GM12878 (cell line): Measurements from ENCODE around the gene NUP62. TPM values are rescaled to one million over a fixed set of nuclear protein-coding genes. Genes with fewer than 3 reads are reported as not detected.

Source experiments
- ATAC-seq: fragments of 200-7000 bp; cut with Tn5 transposase; 3 replicates; pipeline ENCODE4 v1.9.1; 2020; ENCODE audit warnings: mild to moderate bottlenecking, moderate library complexity
- BruUV-seq: library from RNA; stranded (reverse); fragments of 400-500 nt; replicated peaks from 2 replicates; lab custom pipeline; 2021; lab: Mats Ljungman, UMichigan
- CTCF ChIA-PET: fragments of 300-600 bp; sonication (Branson Sonifier 250); formaldehyde crosslinking; extraction: SDS; loops from one replicate; lab custom pipeline; 2021; ENCODE audit warnings: inconsistent platforms; lab: Yijun Ruan, JAX
- POLR2A ChIA-PET: fragments of 350-600 bp; formaldehyde crosslinking; extraction: SDS; loops from one replicate; lab custom pipeline; 2021; ENCODE audit warnings: inconsistent platforms; lab: Charles Lee
- RAD21 ChIA-PET: fragments of 300-600 bp; sonication (Branson Sonifier 250); formaldehyde crosslinking; loops from one replicate; lab custom pipeline; 2023; ENCODE audit warnings: antibody characterized with exemption; ENCODE audit not compliant: unreplicated experiment; lab: Charles Lee
- SMC1A ChIA-PET: fragments of 300-600 bp; sonication (Branson Sonifier 250); formaldehyde crosslinking; loops from one replicate; lab custom pipeline; 2023; ENCODE audit not compliant: unreplicated experiment, uncharacterized antibody; lab: Charles Lee
- DNase-seq: peaks from one replicate; pipeline ENCODE4 v3.0.0-alpha.2; 2011; ENCODE audit warnings: low read depth, low spot score
- FAIRE-seq: peaks from 3 replicates; lab custom pipeline; 2011; peaks lifted over from hg19 to GRCh38; lab: Jason Lieb, UNC
- H2AFZ ChIP-seq: 2 replicates; pipeline ENCODE4 v1.6.0; 2011; ENCODE audit warnings: low read depth, low read length, control low read depth; ENCODE audit not compliant: control insufficient read depth
- H3K27ac ChIP-seq: 2 replicates; pipeline ENCODE4 v1.5.1; 2011; ENCODE audit warnings: control low read depth; ENCODE audit not compliant: control insufficient read depth, insufficient read depth
- H3K27me3 ChIP-seq, 2 experiments: replicated peaks in 1 of 2; 2 replicates each; pipeline versions ENCODE4 v1.6.0 to v1.6.1; 2011; ENCODE audit warnings: low read length in 1 of 2; ENCODE audit not compliant: control insufficient read depth in 2 of 2, insufficient read depth in 2 of 2
- H3K36me3 ChIP-seq, 2 experiments: 2 replicates each; pipeline ENCODE4 v1.5.1; 2011; ENCODE audit warnings: low read length in 1 of 2; ENCODE audit not compliant: control insufficient read depth in 2 of 2, insufficient read depth in 2 of 2
- H3K4me1 ChIP-seq: 2 replicates; pipeline ENCODE4 v1.6.1; 2011; ENCODE audit warnings: mild to moderate bottlenecking, low read length, moderate library complexity, mixed read lengths; ENCODE audit not compliant: control insufficient read depth, insufficient read depth
- H3K4me2 ChIP-seq: 2 replicates; pipeline ENCODE4 v1.6.0; 2011; ENCODE audit warnings: control low read depth; ENCODE audit not compliant: control insufficient read depth, insufficient read depth
- H3K4me3 ChIP-seq: fragments of 200-600 bp; sonication (generic); 2 replicates; pipeline ENCODE4 v1.5.1; 2016
- H3K79me2 ChIP-seq: 2 replicates; pipeline ENCODE4 v1.6.0; 2011; ENCODE audit warnings: low read length; ENCODE audit not compliant: control insufficient read depth, insufficient read depth
- H3K9ac ChIP-seq: 2 replicates; pipeline ENCODE4 v1.8.0; 2011; ENCODE audit warnings: low read length, control low read depth, mixed read lengths; ENCODE audit not compliant: control insufficient read depth, insufficient read depth
- H3K9me3 ChIP-seq: replicated peaks from 3 replicates; pipeline ENCODE4 v1.5.1; 2011; ENCODE audit warnings: mild to moderate bottlenecking, low read length; ENCODE audit not compliant: control insufficient read depth, insufficient read depth
- H4K20me1 ChIP-seq: 2 replicates; pipeline ENCODE4 v1.6.0; 2011; ENCODE audit not compliant: control insufficient read depth, insufficient read depth
- BACH1 ChIP-seq: fragments of 450-650 bp; IDR thresholded peaks from 2 replicates; pipeline ENCODE4 v1.6.1; 2017; ENCODE audit warnings: mild to moderate bottlenecking, borderline replicate concordance
- BCL3 ChIP-seq: IDR thresholded peaks from 2 replicates; pipeline ENCODE4 v1.6.1; 2011; ENCODE audit warnings: borderline replicate concordance, low read depth, mild to moderate bottlenecking, moderate library complexity, low read length; ENCODE audit not compliant: insufficient read depth, poor library complexity, severe bottlenecking
- CHD4 ChIP-seq: fragments of 200-600 bp; sonication (generic); IDR thresholded peaks from 2 replicates; pipeline ENCODE4 v1.6.1; 2016; ENCODE audit warnings: mild to moderate bottlenecking
- FOXK2 ChIP-seq: fragments of 450-650 bp; IDR thresholded peaks from 2 replicates; pipeline ENCODE4 v1.6.1; 2017; ENCODE audit warnings: mild to moderate bottlenecking, moderate library complexity
- HCFC1 ChIP-seq: fragments of 150-350 bp; IDR thresholded peaks from 2 replicates; pipeline ENCODE4 v1.6.1; 2014; ENCODE audit warnings: low read length
- IRF4 ChIP-seq: IDR thresholded peaks from 2 replicates; pipeline ENCODE4 v1.6.1; 2011; ENCODE audit warnings: low read depth, low read length
- NFYA ChIP-seq: IDR thresholded peaks from 2 replicates; pipeline ENCODE4 v1.6.1; 2011; ENCODE audit warnings: low read depth, mild to moderate bottlenecking, low read length, improper control_type of control experiment, borderline replicate concordance
- NR2F1 ChIP-seq: fragments of 450-650 bp; conservative IDR thresholded peaks from 2 replicates; pipeline ENCODE4 v1.6.1; 2017; ENCODE audit warnings: mild to moderate bottlenecking
- PML ChIP-seq: IDR thresholded peaks from 2 replicates; pipeline ENCODE4 v1.6.1; 2012; ENCODE audit warnings: low read length, inconsistent platforms
- POLR2A ChIP-seq: IDR thresholded peaks from 2 replicates; pipeline ENCODE4 v1.6.1; 2011; ENCODE audit warnings: low read depth, mild to moderate bottlenecking, low read length
- POLR2AphosphoS5 ChIP-seq: IDR thresholded peaks from 2 replicates; pipeline ENCODE4 v1.6.1; 2011; ENCODE audit warnings: mild to moderate bottlenecking, low read length, inconsistent platforms
- RFX5 ChIP-seq: IDR thresholded peaks from 2 replicates; pipeline ENCODE4 v1.6.1; 2011; ENCODE audit warnings: low read depth, low read length, improper control_type of control experiment
- ZBTB11 ChIP-seq: fragments of 450-650 bp; formaldehyde crosslinking; IDR thresholded peaks from 2 replicates; pipeline ENCODE4 v1.5.0; 2022; ENCODE audit warnings: mild to moderate bottlenecking, missing genetic modification characterization
- WGBS: methylation state at CpG from one replicate; pipeline ENCODE4 v1.1.6; 2016; ENCODE audit warnings: low lambda C conversion rate; ENCODE audit not compliant: insufficient replicate concordance, insufficient coverage; ENCODE audit errors: missing lambda C conversion rate; 5-methylcytosine and 5-hydroxymethylcytosine counted together
- in situ Hi-C: fragments of 300-500 bp; cut with MboI; formaldehyde crosslinking; loops from 9 replicates; pipeline ENCODE4 v1.14.3; 2018; ENCODE audit warnings: mixed read lengths
- intact Hi-C: fragments of 100-400 bp; cut with micrococcal nuclease; formaldehyde crosslinking; loops from one replicate; pipeline ENCODE4 v1.14.2; 2022; ENCODE audit not compliant: unreplicated experiment
- polyA plus RNA-seq, 11 experiments: library from polyadenylated mRNA; depleted of rRNA in 4 of 11; unstranded in 6 of 11; stranded (reverse) in 5 of 11; fragments of >200 nt; fragmentation: Nextera tagmentation in 4 of 11; fragmentation: Illumina TruSeq in 1 of 11; extraction: Ambion mirVana in 4 of 11; extraction: Trizol in 1 of 11; gene quantifications; 1 replicate in 1 of 11; 2 replicates in 10 of 11; pipeline versions ENCODE4 v1.2.1 to v1.2.3, GENCODE V29; 2011 to 2016; ENCODE audit warnings: inconsistent platforms in 2 of 11, missing spikeins in 2 of 11, low read depth in 1 of 11
- total RNA-seq, 4 experiments: library from RNA; depleted of rRNA in 3 of 4; stranded (reverse); fragments of >200 nt in 3 of 4; fragmentation: Illumina TruSeq in 1 of 4; extraction: Trizol in 1 of 4; gene quantifications; 2 replicates each; pipeline versions ENCODE4 v1.2.1 to v1.2.3, GENCODE V29; 2013 to 2021

The NUP62 gene
- total and polyA plus RNA-seq, 10 of the 15 experiments (the other 5 are each of a cell fraction or from before 2014, with no cell fraction given): 19.5 to 110 (median 66.9) TPM

DNA sequence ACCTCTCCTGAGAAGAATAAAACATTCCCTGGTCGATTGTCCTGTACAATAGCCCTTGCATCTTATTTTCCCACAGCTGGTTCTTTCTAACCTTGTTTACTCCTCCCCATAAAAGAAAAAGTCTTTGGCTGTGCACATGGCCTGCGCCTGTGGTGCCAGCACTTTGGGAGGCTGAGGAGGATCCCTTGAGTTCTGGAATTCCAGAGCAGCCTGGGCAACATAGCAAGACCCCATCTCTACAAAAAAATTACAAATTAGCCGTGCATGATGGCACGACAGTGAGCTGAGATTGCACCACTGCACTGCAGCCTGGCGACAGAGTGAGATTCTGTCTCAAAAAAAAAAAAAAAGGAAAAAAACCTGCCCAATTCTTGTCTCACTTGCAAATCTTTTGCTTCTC, 7.2 kb upstream of the NUP62 start:
- in situ Hi-C loops (loop anchor here (5.0 to 10.0 kb wide), 2 partner anchors 46 to 198 kb away; no protein-coding TSS in a partner anchor), intact Hi-C loops (no loop called here)
- no peaks in the 10 kb centered on the region for H3K27me3 ChIP-seq
- no peak overlapping the region for H3K4me2 ChIP-seq
- ATAC-seq (no peak), DNase-seq (no peak), FAIRE-seq (no peak)
- H3K36me3 ChIP-seq: peaks cover 4% of the 10 kb centered on the region in 2 experiments; a peak in 3 of 4 replicates
- POLR2A ChIA-PET: no interaction called here
- H3K4me3 ChIP-seq: no peak overlapping the region
- BruUV-seq: no TSS peak
- H2AFZ ChIP-seq: no peak overlapping the region
- no peaks in the 10 kb centered on the region; the same call in 1 of the 2 replicates for H3K4me1 ChIP-seq
- SMC1A ChIA-PET: no interaction called here
- H3K9me3 ChIP-seq: no peaks in the 10 kb centered on the region
- H3K79me2 ChIP-seq: peaks cover 5% of the 10 kb centered on the region
- RAD21 ChIA-PET: no interaction called here
- H3K9ac ChIP-seq: no peak overlapping the region
- TF ChIP-seq CHD4 (no peak), POLR2A (peak; percentile 19; the same call in 1 of the 2 replicates)
- WGBS: 39% methylated on average over 5 of the region's 5 CpGs
- no peaks in the 10 kb centered on the region for H4K20me1 ChIP-seq
- no peak overlapping the region for H3K27ac ChIP-seq
- CTCF ChIA-PET: interaction anchor here (5.0 kb wide), 1 partner anchor 199 kb away, joined by 23 read pairs; no protein-coding TSS in a partner anchor

GRCh38 chr19:49933643-49934042, 4.3 kb upstream of the NUP62 start:
- ChIA-PET POLR2A (interaction anchor here (0.8 to 1.5 kb wide), 2 partner anchors 14 to 22 kb away, joined by 3 to 5 read pairs; no protein-coding TSS in a partner anchor), RAD21 (interaction anchor here (0.8 kb wide), 1 partner anchor 64 kb away, joined by 3 read pairs; no protein-coding TSS in a partner anchor), CTCF (interaction anchor here (0.6 to 1.5 kb wide), 3 partner anchors 46 to 50 kb away, joined by 3 to 4 read pairs (median 3); no protein-coding TSS in a partner anchor), SMC1A (interaction anchor here (1.2 kb wide), 1 partner anchor 22 kb away, joined by 3 read pairs; no protein-coding TSS in a partner anchor)
- ATAC-seq (no peak), FAIRE-seq (no peak), DNase-seq (no peak)
- H3K9me3 ChIP-seq: no peaks in the 10 kb centered on the region
- H3K4me3 ChIP-seq: no peak overlapping the region
- no peak overlapping the region for H3K9ac ChIP-seq
- intact Hi-C loops (no loop called here), in situ Hi-C loops (loop anchor here (10.0 kb wide), 1 partner anchor 201 kb away; no protein-coding TSS in a partner anchor)
- H3K27ac ChIP-seq: no peak overlapping the region
- BruUV-seq: no TSS peak
- H3K27me3 ChIP-seq: no peaks in the 10 kb centered on the region
- H3K4me2 ChIP-seq: no peak overlapping the region
- H3K36me3 ChIP-seq: peaks cover 6 to 9% of the 10 kb centered on the region in 2 experiments; a peak in 3 of 4 replicates
- WGBS: 87% methylated on average over 8 of the region's 8 CpGs
- no peak overlapping the region for H2AFZ ChIP-seq
- peaks cover 32% of the 10 kb centered on the region for H3K79me2 ChIP-seq
- H4K20me1 ChIP-seq: no peaks in the 10 kb centered on the region
- peaks cover 4% of the 10 kb centered on the region for H3K4me1 ChIP-seq
- no peak for TF ChIP-seq RFX5
- no peak for TF ChIP-seq FOXK2
- TF ChIP-seq POLR2AphosphoS5: peak; percentile 85
- TF ChIP-seq PML: 0 out of 2 replicates have a peak, but pooled peaks have one; percentile 26
- peak; percentile 84 for TF ChIP-seq POLR2A
- 0 out of 2 replicates have a peak, but pooled peaks have one; percentile 17 for TF ChIP-seq NR2F1
- no peak for TF ChIP-seq IRF4
- no peak for TF ChIP-seq HCFC1
- TF ChIP-seq NFYA: no peak
- TF ChIP-seq BCL3: no peak
- TF ChIP-seq ZBTB11 (CRISPR knock-in tag): no peak; the same call in 1 of the 2 replicates
- 0 out of 2 replicates have a peak, but pooled peaks have one; percentile 38 for TF ChIP-seq BACH1
- no peak for TF ChIP-seq CHD4
